ENCODE results near the gene TMEM107.

Gene TMEM107

GRCh38 chr17:8149419-8150193 is 26.6 kb downstream of the TMEM107 start:
- Histone ChIP-seq H3K79me2 (ENCODE audit: low read length) (peaks cover 32% of the 10 kb centered on the region), H3K27me3 (replicated peaks; ENCODE audit: insufficient read depth, low read length) (no peaks in the 10 kb centered on the region), H3F3A (ENCODE audit: insufficient read depth, low read length) (peaks cover 8% of the 10 kb centered on the region), H2AFZ (ENCODE audit: low read length) (no peak overlapping the region), H3K4me1 (ENCODE audit: low read length) (peaks cover 14% of the 10 kb centered on the region), H4K20me1 (ENCODE audit: insufficient read depth, low read length) (no peaks in the 10 kb centered on the region), H3K4me2 (ENCODE audit: low read depth, low read length) (no peak overlapping the region), H3K9ac (ENCODE audit: low read length) (no peak overlapping the region), H3K4me3 (ENCODE audit: low read length) (no peak overlapping the region), H3K9me3 (replicated peaks; ENCODE audit: insufficient read depth, low read length) (no peaks in the 10 kb centered on the region), H3K9me2 (replicated peaks; ENCODE audit: insufficient read depth, low read length) (no peaks in the 10 kb centered on the region), H3K36me3 (replicated peaks; ENCODE audit: insufficient read depth, low read length) (no peaks in the 10 kb centered on the region; the same call in 1 of the 2 replicates), H3K27ac (ENCODE audit: low read length) (no peak overlapping the region)
- TF ChIP-seq EZH2phosphoT487 (IDR thresholded peaks at IDR 0.05; ENCODE audit: low read length) (no peak), EZH2 (optimal IDR thresholded peaks at IDR 0.05; ENCODE audit: low read depth, low read length) (no peak)
- TF ChIP-seq, protein P1, sequence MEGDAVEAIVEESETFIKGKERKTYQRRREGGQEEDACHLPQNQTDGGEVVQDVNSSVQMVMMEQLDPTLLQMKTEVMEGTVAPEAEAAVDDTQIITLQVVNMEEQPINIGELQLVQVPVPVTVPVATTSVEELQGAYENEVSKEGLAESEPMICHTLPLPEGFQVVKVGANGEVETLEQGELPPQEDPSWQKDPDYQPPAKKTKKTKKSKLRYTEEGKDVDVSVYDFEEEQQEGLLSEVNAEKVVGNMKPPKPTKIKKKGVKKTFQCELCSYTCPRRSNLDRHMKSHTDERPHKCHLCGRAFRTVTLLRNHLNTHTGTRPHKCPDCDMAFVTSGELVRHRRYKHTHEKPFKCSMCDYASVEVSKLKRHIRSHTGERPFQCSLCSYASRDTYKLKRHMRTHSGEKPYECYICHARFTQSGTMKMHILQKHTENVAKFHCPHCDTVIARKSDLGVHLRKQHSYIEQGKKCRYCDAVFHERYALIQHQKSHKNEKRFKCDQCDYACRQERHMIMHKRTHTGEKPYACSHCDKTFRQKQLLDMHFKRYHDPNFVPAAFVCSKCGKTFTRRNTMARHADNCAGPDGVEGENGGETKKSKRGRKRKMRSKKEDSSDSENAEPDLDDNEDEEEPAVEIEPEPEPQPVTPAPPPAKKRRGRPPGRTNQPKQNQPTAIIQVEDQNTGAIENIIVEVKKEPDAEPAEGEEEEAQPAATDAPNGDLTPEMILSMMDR (IDR thresholded peaks at IDR 0.05; ENCODE audit: low read length): no peak
- DNase-seq: no peak

GRCh38 chr17:8148560-8148959 is 27.6 kb downstream of the TMEM107 start:
- Histone ChIP-seq H2AFZ (ENCODE audit: low read length) (no peak overlapping the region), H3K27me3 (replicated peaks; ENCODE audit: insufficient read depth, low read length) (no peaks in the 10 kb centered on the region), H3K4me2 (ENCODE audit: low read depth, low read length) (no peak overlapping the region), H3K9me3 (replicated peaks; ENCODE audit: insufficient read depth, low read length) (no peaks in the 10 kb centered on the region), H3K27ac (ENCODE audit: low read length) (no peak overlapping the region), H3K36me3 (replicated peaks; ENCODE audit: insufficient read depth, low read length) (no peaks in the 10 kb centered on the region; the same call in 1 of the 2 replicates), H3K79me2 (ENCODE audit: low read length) (peaks cover 26% of the 10 kb centered on the region), H3F3A (ENCODE audit: insufficient read depth, low read length) (peaks cover 8% of the 10 kb centered on the region), H3K9me2 (replicated peaks; ENCODE audit: insufficient read depth, low read length) (no peaks in the 10 kb centered on the region), H3K9ac (ENCODE audit: low read length) (no peak overlapping the region), H4K20me1 (ENCODE audit: insufficient read depth, low read length) (no peaks in the 10 kb centered on the region), H3K4me1 (ENCODE audit: low read length) (peaks cover 14% of the 10 kb centered on the region), H3K4me3 (ENCODE audit: low read length) (no peak overlapping the region)
- TF ChIP-seq, protein P1 (IDR thresholded peaks at IDR 0.05; ENCODE audit: low read length): no peak
- TF ChIP-seq EZH2phosphoT487 (IDR thresholded peaks at IDR 0.05; ENCODE audit: low read length): no peak
- TF ChIP-seq EZH2 (optimal IDR thresholded peaks at IDR 0.05; ENCODE audit: low read depth, low read length): no peak
- no peak for DNase-seq

- DNase-seq: no peak
- Histone ChIP-seq H3F3A (ENCODE audit: insufficient read depth, low read length) (peaks cover 8% of the 10 kb centered on the region), H3K4me1 (ENCODE audit: low read length) (peaks cover 13% of the 10 kb centered on the region), H3K9ac (ENCODE audit: low read length) (no peak overlapping the region), H3K9me2 (replicated peaks; ENCODE audit: insufficient read depth, low read length) (no peaks in the 10 kb centered on the region), H3K79me2 (ENCODE audit: low read length) (peaks cover 26% of the 10 kb centered on the region), H3K27ac (ENCODE audit: low read length) (no peak overlapping the region), H2AFZ (ENCODE audit: low read length) (no peak overlapping the region), H3K27me3 (replicated peaks; ENCODE audit: insufficient read depth, low read length) (no peaks in the 10 kb centered on the region), H3K36me3 (replicated peaks; ENCODE audit: insufficient read depth, low read length) (no peaks in the 10 kb centered on the region; the same call in 1 of the 2 replicates), H3K9me3 (replicated peaks; ENCODE audit: insufficient read depth, low read length) (no peaks in the 10 kb centered on the region), H4K20me1 (ENCODE audit: insufficient read depth, low read length) (no peaks in the 10 kb centered on the region), H3K4me3 (ENCODE audit: low read length) (no peak overlapping the region), H3K4me2 (ENCODE audit: low read depth, low read length) (no peak overlapping the region)
- TF ChIP-seq, protein P1 (IDR thresholded peaks at IDR 0.05; ENCODE audit: low read length): no peak
- TF ChIP-seq EZH2 (optimal IDR thresholded peaks at IDR 0.05; ENCODE audit: low read depth, low read length) (no peak), EZH2phosphoT487 (IDR thresholded peaks at IDR 0.05; ENCODE audit: low read length) (no peak)
Observed at GRCh38 chr17:8147805-8148404, 28.3 kb downstream of the TMEM107 start.

All from MM.1S (cell line).